CD14-positive monocyte (primary cell): ENCODE measurements around the gene SSR3. TPM values are rescaled to one million over a fixed set of nuclear protein-coding genes. Genes with fewer than 3 reads are reported as not detected.

Source experiments
- DNase-seq, 3 donors: peaks; one replicate each; pipeline ENCODE4 v3.0.0-alpha.2; 2011 to 2022
- H2AFZ ChIP-seq: 2 replicates; pipeline ENCODE4 v1.6.0; 2012; ENCODE audit warnings: mild to moderate bottlenecking, low read depth, low read length, inconsistent platforms; ENCODE audit not compliant: insufficient read depth, poor library complexity, severe bottlenecking
- H3K27ac ChIP-seq, 2 donors: 1 replicate in 1 of 2; 2 replicates in 1 of 2; pipeline ENCODE4 v1.5.1; 2012 to 2013; ENCODE audit warnings: low read length in 2 of 2, control low read depth in 1 of 2, inconsistent platforms in 1 of 2, low read depth in 1 of 2, mild to moderate bottlenecking in 1 of 2
- H3K27me3 ChIP-seq, 2 donors: one replicate each; pipeline versions ENCODE4 v1.6.0 to v1.6.1; 2011 to 2013; ENCODE audit warnings: low read length in 2 of 2; ENCODE audit not compliant: control insufficient read depth in 2 of 2, insufficient read depth in 2 of 2
- H3K36me3 ChIP-seq, 2 donors: replicated peaks in 1 of 2; 1 replicate in 1 of 2; 2 replicates in 1 of 2; pipeline versions ENCODE4 v1.5.1 to v1.6.1; 2012 to 2013; ENCODE audit warnings: low read length in 2 of 2, control low read depth in 1 of 2, inconsistent platforms in 1 of 2, mild to moderate bottlenecking in 1 of 2; ENCODE audit not compliant: insufficient read depth in 2 of 2, control insufficient read depth in 1 of 2
- H3K4me1 ChIP-seq, 2 donors: 1 replicate in 1 of 2; 2 replicates in 1 of 2; pipeline versions ENCODE4 v1.5.1 to v1.6.1; 2012 to 2013; ENCODE audit warnings: low read length in 2 of 2, control low read depth in 1 of 2, inconsistent platforms in 1 of 2, mild to moderate bottlenecking in 1 of 2, moderate library complexity in 1 of 2; ENCODE audit not compliant: insufficient read depth in 2 of 2, control insufficient read depth in 1 of 2
- H3K4me2 ChIP-seq: replicated peaks from 2 replicates; pipeline ENCODE3; 2012; ENCODE audit warnings: low read length, moderate library complexity, mild to moderate bottlenecking; ENCODE audit not compliant: poor library complexity, severe bottlenecking; ENCODE audit errors: extremely low read depth
- H3K4me3 ChIP-seq, 3 experiments: fragments of 200-600 bp in 1 of 3; sonication (generic) in 1 of 3; replicated peaks in 1 of 3; 1 replicate in 2 of 3; 2 replicates in 1 of 3; pipeline ENCODE4 v1.5.1; 2011 to 2013; ENCODE audit warnings: low read length in 3 of 3, mild to moderate bottlenecking in 3 of 3, control low read depth in 2 of 3, low read depth in 2 of 3, inconsistent platforms in 1 of 3, moderate library complexity in 1 of 3
- H3K79me2 ChIP-seq: 2 replicates; pipeline ENCODE4 v1.6.0; 2012; ENCODE audit warnings: mild to moderate bottlenecking, control low read depth, inconsistent platforms, low read length, moderate library complexity; ENCODE audit not compliant: insufficient read depth
- H3K9ac ChIP-seq: 2 replicates; pipeline ENCODE4 v1.6.0; 2017; ENCODE audit warnings: low read length, mild to moderate bottlenecking; ENCODE audit not compliant: insufficient read depth, poor library complexity, severe bottlenecking
- H3K9me3 ChIP-seq, 2 donors: replicated peaks in 1 of 2; 1 replicate in 1 of 2; 2 replicates in 1 of 2; pipeline versions ENCODE4 v1.5.1 to v1.6.1; 2012 to 2013; ENCODE audit warnings: low read length in 2 of 2, control low read depth in 1 of 2; ENCODE audit not compliant: control insufficient read depth in 1 of 2, insufficient read depth in 1 of 2
- H4K20me1 ChIP-seq: 2 replicates; pipeline ENCODE4 v1.6.0; 2012; ENCODE audit warnings: mild to moderate bottlenecking, low read length, control low read depth, moderate library complexity; ENCODE audit not compliant: insufficient read depth
- H3K27ac Mint-ChIP-seq, 7 donors: one replicate each; pipeline ENCODE4 v1.8.0; 2020; ENCODE audit warnings: mild to moderate bottlenecking in 7 of 7, mixed read lengths in 7 of 7, moderate library complexity in 6 of 7, inconsistent platforms in 2 of 7
- H3K27me3 Mint-ChIP-seq, 3 donors: one replicate each; pipeline ENCODE4 v1.8.0; 2021 to 2022; ENCODE audit warnings: low read depth in 3 of 3, mild to moderate bottlenecking in 3 of 3, mixed read lengths in 3 of 3, moderate library complexity in 3 of 3, inconsistent platforms in 1 of 3
- H3K36me3 Mint-ChIP-seq, 2 donors: one replicate each; pipeline ENCODE4 v1.8.0; 2020; ENCODE audit warnings: mixed read lengths in 2 of 2, inconsistent platforms in 1 of 2, mild to moderate bottlenecking in 1 of 2
- H3K4me1 Mint-ChIP-seq: one replicate; pipeline ENCODE4 v1.8.0; 2020; ENCODE audit warnings: mild to moderate bottlenecking, mixed read lengths
- H3K4me3 Mint-ChIP-seq, 2 donors: one replicate each; pipeline ENCODE4 v1.8.0; 2020; ENCODE audit warnings: mild to moderate bottlenecking in 2 of 2, mixed read lengths in 2 of 2, moderate library complexity in 1 of 2
- H3K9me3 Mint-ChIP-seq, 7 donors: one replicate each; pipeline ENCODE4 v1.8.0; 2020 to 2022; ENCODE audit warnings: mixed read lengths in 7 of 7, mild to moderate bottlenecking in 6 of 7, moderate library complexity in 6 of 7, inconsistent platforms in 2 of 7
- WGBS: methylation state at CpG from one replicate; pipeline ENCODE4 v1.1.5; 2013; ENCODE audit warnings: missing lambda C conversion rate; ENCODE audit not compliant: insufficient coverage; 5-methylcytosine and 5-hydroxymethylcytosine counted together
- intact Hi-C, 2 donors: fragments of 100-400 bp; cut with micrococcal nuclease; formaldehyde crosslinking; loops; one replicate each; pipeline versions ENCODE4 v1.15.0 to v1.15.1; 2023
- polyA plus RNA-seq, 3 donors: library from polyadenylated mRNA; depleted of rRNA in 1 of 3; unstranded in 2 of 3; stranded (reverse) in 1 of 3; fragments of 300-500 nt in 2 of 3; fragments of >200 nt in 1 of 3; fragmentation: Illumina TruSeq in 2 of 3; gene quantifications; 1 replicate in 2 of 3; 2 replicates in 1 of 3; pipeline ENCODE4 v1.2.3, GENCODE V29; 2012 to 2021
- TF ChIP-seq, protein P1 (sequence below): fragments of 200-600 bp; IDR thresholded peaks from one replicate; pipeline ENCODE4 v1.8.0; 2022; ENCODE audit warnings: antibody characterized with exemption, mild to moderate bottlenecking

Gene SSR3
- polyA plus RNA-seq, 3 donors: 46.6 to 243 (median 230) TPM

DNA sequence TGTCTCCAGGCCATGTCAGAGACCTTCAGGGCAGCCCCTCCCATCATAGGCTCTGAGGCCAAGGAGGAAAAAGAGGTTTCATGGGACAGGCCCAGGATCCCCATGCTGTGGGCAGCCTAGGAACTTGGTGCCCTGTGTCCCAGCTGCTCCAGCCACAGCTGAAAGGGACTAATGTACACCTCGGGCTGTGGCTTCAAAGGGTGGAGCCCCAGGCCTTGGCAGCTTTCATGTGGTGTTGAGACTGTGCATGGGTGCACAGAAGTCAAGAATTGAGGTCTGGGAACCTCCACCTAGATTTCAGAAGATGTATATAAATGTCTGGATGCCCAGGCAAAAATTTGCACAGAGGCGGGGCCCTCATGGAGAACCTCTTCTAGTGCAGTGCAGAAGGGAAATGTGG, 6.6 kb upstream of the SSR3 start:
- intact Hi-C loops: no loop called here
- Histone ChIP-seq H3K4me1 (no peaks in the 10 kb centered on the region), H4K20me1 (no peaks in the 10 kb centered on the region), H2AFZ (no peak overlapping the region), H3K9me3 (no peaks in the 10 kb centered on the region), H3K4me2 (no peak overlapping the region), H3K79me2 (no peaks in the 10 kb centered on the region), H3K9ac (no peak overlapping the region), H3K36me3 (no peaks in the 10 kb centered on the region), H3K27ac (no peak overlapping the region), H3K4me3 (no peak overlapping the region), H3K27me3 (no peaks in the 10 kb centered on the region)
- TF ChIP-seq, protein P1, sequence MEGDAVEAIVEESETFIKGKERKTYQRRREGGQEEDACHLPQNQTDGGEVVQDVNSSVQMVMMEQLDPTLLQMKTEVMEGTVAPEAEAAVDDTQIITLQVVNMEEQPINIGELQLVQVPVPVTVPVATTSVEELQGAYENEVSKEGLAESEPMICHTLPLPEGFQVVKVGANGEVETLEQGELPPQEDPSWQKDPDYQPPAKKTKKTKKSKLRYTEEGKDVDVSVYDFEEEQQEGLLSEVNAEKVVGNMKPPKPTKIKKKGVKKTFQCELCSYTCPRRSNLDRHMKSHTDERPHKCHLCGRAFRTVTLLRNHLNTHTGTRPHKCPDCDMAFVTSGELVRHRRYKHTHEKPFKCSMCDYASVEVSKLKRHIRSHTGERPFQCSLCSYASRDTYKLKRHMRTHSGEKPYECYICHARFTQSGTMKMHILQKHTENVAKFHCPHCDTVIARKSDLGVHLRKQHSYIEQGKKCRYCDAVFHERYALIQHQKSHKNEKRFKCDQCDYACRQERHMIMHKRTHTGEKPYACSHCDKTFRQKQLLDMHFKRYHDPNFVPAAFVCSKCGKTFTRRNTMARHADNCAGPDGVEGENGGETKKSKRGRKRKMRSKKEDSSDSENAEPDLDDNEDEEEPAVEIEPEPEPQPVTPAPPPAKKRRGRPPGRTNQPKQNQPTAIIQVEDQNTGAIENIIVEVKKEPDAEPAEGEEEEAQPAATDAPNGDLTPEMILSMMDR: no peak
- Mint-ChIP-seq H3K4me1 (no peaks in the 10 kb centered on the region), H3K27me3 (peaks cover 0 to 4% (median 2%) of the 10 kb centered on the region in 3 donors), H3K27ac (no peak overlapping the region), H3K4me3 (no peak overlapping the region), H3K9me3 (peaks cover 0 to 2% (median 0%) of the 10 kb centered on the region in 7 donors), H3K36me3 (no peaks in the 10 kb centered on the region)
- no peak for DNase-seq
- 95% methylated on average over 2 of the region's 2 CpGs for WGBS

DNA sequence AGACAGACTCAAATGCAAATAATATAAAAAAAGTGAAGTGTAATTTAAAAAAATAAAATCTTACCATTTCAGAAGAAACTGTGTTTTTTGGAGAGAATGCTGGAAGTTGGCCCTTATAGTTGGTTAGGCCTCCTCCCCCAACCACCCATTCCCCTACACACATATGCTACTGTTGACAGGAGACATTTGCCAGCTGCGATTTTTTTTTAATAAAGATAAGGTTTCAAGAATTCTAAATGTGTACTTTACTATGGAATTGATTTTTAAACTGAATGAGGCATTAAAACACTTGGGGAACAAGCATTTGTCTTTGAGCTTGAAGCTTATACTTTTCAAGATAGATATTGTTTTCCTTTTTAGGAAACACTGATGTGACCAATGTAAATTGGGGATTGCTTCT, 4.4 kb upstream of the SSR3 start:
- H2AFZ ChIP-seq: no peak overlapping the region
- H3K36me3 Mint-ChIP-seq: no peaks in the 10 kb centered on the region
- H3K79me2 ChIP-seq: peaks cover 6% of the 10 kb centered on the region
- no CpG with 5 or more reads among the region's 1 CpG for WGBS
- H3K9ac ChIP-seq: no peak overlapping the region
- no peaks in the 10 kb centered on the region for H3K9me3 ChIP-seq
- no peak overlapping the region for H3K4me3 ChIP-seq
- TF ChIP-seq, protein P1: no peak
- H3K27ac Mint-ChIP-seq: no peak overlapping the region
- H3K4me3 Mint-ChIP-seq: no peak overlapping the region
- peaks cover 6% of the 10 kb centered on the region in 2 donors for H3K4me1 ChIP-seq
- DNase-seq: no peak
- no peak overlapping the region for H3K4me2 ChIP-seq
- intact Hi-C loops: loop anchor here (5.0 to 10.0 kb wide), 5 partner anchors 45 to 585 kb away; partner anchors contain the start of gene TIPARP (in 2 of the 2)
- peaks cover 0 to 2% (median 0%) of the 10 kb centered on the region in 7 donors for H3K9me3 Mint-ChIP-seq
- peaks cover 8% of the 10 kb centered on the region for H3K4me1 Mint-ChIP-seq
- peaks cover 0 to 5% (median 2%) of the 10 kb centered on the region in 3 donors for H3K27me3 Mint-ChIP-seq
- H4K20me1 ChIP-seq: no peaks in the 10 kb centered on the region
- no peak overlapping the region for H3K27ac ChIP-seq
- H3K27me3 ChIP-seq: no peaks in the 10 kb centered on the region
- H3K36me3 ChIP-seq: no peaks in the 10 kb centered on the region
